ENCODE results near the gene GNAQ. TPM values are rescaled to one million over a fixed set of nuclear protein-coding genes. Genes with fewer than 3 reads are reported as not detected.

Gene GNAQ
- total RNA-seq, 1 experiment from 2014 or later, result 55.5 TPM

GRCh38 chr9:78003730-78004129, 27.9 kb downstream of the GNAQ start:
- no peak for ATAC-seq
- no peak for TF ChIP-seq PREB (CRISPR knock-in tag; IDR thresholded peaks at IDR 0.05; ENCODE audit: borderline replicate concordance)
- no peak for TF ChIP-seq NR1H2 (CRISPR knock-in tag; IDR thresholded peaks at IDR 0.05)
- no peak for TF ChIP-seq ARID4B (CRISPR knock-in tag; IDR thresholded peaks at IDR 0.05; ENCODE audit: borderline replicate concordance)
- TF ChIP-seq NR3C1 (CRISPR knock-in tag; conservative IDR thresholded peaks at IDR 0.05; ENCODE audit: low read depth), result no peak
- TF ChIP-seq CBFB (CRISPR knock-in tag; IDR thresholded peaks at IDR 0.05; ENCODE audit: low read depth), result no peak
- no peak for TF ChIP-seq SMAD3 (CRISPR knock-in tag; IDR thresholded peaks at IDR 0.05; ENCODE audit: borderline replicate concordance)
- TF ChIP-seq OVOL2 (CRISPR knock-in tag; IDR thresholded peaks at IDR 0.05; ENCODE audit: borderline replicate concordance), result no peak
- no peak for TF ChIP-seq ZNF281 (CRISPR knock-in tag; IDR thresholded peaks at IDR 0.05)
- no peak for TF ChIP-seq ATF1 (CRISPR knock-in tag; IDR thresholded peaks at IDR 0.05)
- no peak for TF ChIP-seq MYBL2 (CRISPR knock-in tag; IDR thresholded peaks at IDR 0.05)
- TF ChIP-seq ELF4 (CRISPR knock-in tag; IDR thresholded peaks at IDR 0.05; ENCODE audit: low read depth), result no peak
- no peak for TF ChIP-seq JAZF1 (CRISPR knock-in tag; IDR thresholded peaks at IDR 0.05)
- no peak for TF ChIP-seq GTF2I (CRISPR knock-in tag; conservative IDR thresholded peaks at IDR 0.05)
- Mint-ChIP-seq H3K4me1 (peaks cover 20% of the 10 kb centered on the region), H3K27ac (no peak overlapping the region), H3K4me3 (no peak overlapping the region), H3K36me3 (no peaks in the 10 kb centered on the region), H3K9me3 (no peaks in the 10 kb centered on the region), H3K27me3 (ENCODE audit: low read depth) (no peaks in the 10 kb centered on the region)
- CTCF ChIA-PET, result interaction anchor here (0.6 to 1.7 kb wide), 4 partner anchors 23 to 702 kb away, joined by 3 to 6 read pairs (median 3); no protein-coding TSS in a partner anchor
- no peak for DNase-seq (ENCODE audit: low spot score)
- POLR2A ChIA-PET, result no interaction called here

GRCh38 chr9:78001946-78002731, 29.5 kb downstream of the GNAQ start:
- Mint-ChIP-seq H3K27me3 (ENCODE audit: low read depth) (no peaks in the 10 kb centered on the region), H3K4me3 (no peak overlapping the region), H3K36me3 (no peaks in the 10 kb centered on the region), H3K4me1 (peaks cover 27% of the 10 kb centered on the region), H3K27ac (peak overlapping the region; percentile 24; the same call in 1 of the 2 replicates), H3K9me3 (no peaks in the 10 kb centered on the region)
- no peak for DNase-seq (ENCODE audit: low spot score)
- ChIA-PET POLR2A (no interaction called here), CTCF (no interaction called here)
- no peak for ATAC-seq
- no peak for TF ChIP-seq ZMAT4 (CRISPR knock-in tag; IDR thresholded peaks at IDR 0.05)
- no peak for TF ChIP-seq IRF1 (CRISPR knock-in tag; IDR thresholded peaks at IDR 0.05)
- TF ChIP-seq USF1 (CRISPR knock-in tag; IDR thresholded peaks at IDR 0.05), result no peak
- no peak for TF ChIP-seq E2F5 (CRISPR knock-in tag; IDR thresholded peaks at IDR 0.05)
- TF ChIP-seq ZNF512 (CRISPR knock-in tag; IDR thresholded peaks at IDR 0.05; ENCODE audit: borderline replicate concordance), result no peak

Data from WTC11 (cell line).